ENCODE data around the gene FBXO10. TPM values are rescaled to one million over a fixed set of nuclear protein-coding genes. Genes with fewer than 3 reads are reported as not detected.

The FBXO10 gene, protein sequence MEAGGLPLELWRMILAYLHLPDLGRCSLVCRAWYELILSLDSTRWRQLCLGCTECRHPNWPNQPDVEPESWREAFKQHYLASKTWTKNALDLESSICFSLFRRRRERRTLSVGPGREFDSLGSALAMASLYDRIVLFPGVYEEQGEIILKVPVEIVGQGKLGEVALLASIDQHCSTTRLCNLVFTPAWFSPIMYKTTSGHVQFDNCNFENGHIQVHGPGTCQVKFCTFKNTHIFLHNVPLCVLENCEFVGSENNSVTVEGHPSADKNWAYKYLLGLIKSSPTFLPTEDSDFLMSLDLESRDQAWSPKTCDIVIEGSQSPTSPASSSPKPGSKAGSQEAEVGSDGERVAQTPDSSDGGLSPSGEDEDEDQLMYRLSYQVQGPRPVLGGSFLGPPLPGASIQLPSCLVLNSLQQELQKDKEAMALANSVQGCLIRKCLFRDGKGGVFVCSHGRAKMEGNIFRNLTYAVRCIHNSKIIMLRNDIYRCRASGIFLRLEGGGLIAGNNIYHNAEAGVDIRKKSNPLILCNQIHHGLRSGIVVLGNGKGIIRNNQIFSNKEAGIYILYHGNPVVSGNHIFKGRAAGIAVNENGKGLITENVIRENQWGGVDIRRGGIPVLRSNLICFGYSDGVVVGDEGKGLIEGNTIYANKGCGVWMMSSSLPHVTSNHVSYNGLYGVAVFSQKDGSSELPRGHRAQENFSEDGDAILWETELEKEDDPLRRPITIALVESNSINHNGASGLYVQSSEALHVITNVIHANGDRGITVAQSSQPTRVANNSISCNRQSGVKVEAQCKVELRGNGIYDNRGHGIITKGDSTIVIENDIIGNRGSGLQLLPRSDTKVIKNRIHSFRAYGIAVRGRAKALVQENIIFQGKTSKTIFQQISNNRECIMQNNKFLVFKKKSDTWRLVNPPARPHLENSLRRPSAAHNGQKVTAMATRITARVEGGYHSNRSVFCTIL
- total RNA-seq, result 1 to 10 TPM; 4.5 to 5.7 (median 5.6) TPM

DNA sequence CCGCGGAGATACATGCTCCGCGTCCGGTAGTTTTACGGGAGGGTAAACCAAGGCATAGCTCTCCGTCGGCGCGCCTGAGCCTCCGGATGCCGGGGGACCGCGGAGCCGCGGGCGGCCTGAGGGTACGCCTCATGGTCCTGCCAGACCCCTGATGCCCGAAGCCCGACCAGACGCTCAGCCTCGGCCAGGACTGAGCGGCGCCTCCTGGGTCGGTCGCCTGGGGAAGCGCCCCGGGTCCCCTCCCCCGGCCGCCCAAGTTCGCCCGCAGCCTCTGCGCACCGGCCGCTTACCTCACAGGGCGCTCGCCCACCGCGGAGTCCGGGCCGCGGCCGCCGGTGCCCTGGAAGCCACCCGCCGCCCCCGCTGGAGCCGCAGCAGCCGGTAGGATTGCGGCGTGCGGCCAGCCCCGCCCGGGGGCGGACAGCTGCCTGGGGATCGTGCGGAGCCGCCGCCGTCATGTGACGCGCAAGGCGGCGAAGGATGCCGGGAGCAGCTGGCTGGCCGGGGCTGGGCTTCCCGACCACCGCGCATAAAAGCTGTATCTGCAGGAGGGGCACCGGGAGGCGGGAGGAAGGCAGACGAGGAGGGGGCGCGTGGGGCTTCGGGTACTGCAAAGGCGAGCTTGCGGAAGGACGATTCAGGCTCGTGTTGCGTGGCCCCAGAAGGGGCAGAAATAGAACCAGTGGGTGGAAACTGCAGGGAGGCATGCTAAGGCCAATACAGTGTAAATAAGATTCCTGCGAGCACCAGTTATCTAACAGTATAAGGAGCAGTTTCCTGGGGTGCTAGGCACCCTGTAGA is at the start of gene FBXO10:
FBXO10 (minus strand) TSS at position 460 of the 801 bp plus-strand sequence. CDS start 34,612 bp downstream, outside the sequence.
- TF ChIP-seq, protein P1, sequence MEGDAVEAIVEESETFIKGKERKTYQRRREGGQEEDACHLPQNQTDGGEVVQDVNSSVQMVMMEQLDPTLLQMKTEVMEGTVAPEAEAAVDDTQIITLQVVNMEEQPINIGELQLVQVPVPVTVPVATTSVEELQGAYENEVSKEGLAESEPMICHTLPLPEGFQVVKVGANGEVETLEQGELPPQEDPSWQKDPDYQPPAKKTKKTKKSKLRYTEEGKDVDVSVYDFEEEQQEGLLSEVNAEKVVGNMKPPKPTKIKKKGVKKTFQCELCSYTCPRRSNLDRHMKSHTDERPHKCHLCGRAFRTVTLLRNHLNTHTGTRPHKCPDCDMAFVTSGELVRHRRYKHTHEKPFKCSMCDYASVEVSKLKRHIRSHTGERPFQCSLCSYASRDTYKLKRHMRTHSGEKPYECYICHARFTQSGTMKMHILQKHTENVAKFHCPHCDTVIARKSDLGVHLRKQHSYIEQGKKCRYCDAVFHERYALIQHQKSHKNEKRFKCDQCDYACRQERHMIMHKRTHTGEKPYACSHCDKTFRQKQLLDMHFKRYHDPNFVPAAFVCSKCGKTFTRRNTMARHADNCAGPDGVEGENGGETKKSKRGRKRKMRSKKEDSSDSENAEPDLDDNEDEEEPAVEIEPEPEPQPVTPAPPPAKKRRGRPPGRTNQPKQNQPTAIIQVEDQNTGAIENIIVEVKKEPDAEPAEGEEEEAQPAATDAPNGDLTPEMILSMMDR (IDR thresholded peaks at IDR 0.05; ENCODE audit: low read depth), result no peak

DNA sequence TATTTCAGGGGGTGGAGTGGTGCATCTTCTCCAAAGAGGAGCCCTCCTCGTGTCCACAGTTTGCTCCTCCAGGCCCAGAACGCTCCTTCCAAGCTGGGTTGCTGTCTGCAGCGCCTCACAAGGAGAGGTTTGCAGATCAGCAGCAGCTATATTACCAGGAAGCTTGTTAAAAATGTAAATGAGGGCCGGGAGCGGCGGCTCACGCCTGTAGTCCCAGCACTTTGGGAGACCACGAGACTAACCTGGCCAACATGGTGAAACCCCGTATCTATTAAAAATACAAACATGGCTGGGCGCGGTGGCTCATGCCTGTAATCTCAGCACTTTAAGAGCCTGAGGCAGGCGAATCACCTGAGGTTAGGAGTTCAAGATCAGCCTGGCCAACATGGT is 49.6 kb upstream of the FBXO10 start:
- TF ChIP-seq, protein P1 (IDR thresholded peaks at IDR 0.05; ENCODE audit: low read depth), result no peak

DNA sequence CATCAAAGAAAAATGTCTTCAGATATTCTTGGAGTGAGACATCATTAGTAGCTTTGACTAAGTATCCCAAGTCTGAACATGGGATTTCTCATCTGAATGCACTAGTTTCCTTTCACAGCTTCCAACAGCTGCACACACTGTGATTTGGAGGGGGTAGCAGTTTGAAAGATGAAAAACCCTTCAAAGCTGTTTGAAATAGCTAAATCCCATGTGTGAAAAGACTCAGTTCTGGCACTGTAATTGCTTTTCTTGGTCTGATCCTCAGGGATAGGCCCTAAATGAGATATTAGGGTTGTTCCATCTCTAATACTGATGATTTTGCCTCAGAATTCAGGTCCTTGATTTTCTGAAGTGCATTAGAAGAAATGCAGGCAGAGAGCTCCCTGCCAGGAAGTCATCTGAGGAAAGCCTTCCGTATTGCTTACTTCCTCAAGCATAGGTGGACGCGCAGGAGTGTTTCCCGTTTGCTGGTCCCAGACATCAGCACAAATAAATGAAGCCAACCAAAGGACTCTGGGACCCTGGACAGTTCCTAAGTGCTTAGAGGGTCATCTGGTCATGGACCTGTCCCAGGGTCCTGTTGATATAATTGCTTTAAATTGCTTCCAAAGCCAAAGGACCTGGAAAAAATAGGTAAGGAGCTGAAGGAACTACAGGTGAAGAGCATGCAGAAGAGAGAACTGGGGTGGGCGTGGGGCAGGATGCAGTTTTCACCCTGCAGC is 49.0 kb upstream of the FBXO10 start:
- TF ChIP-seq, protein P1 (IDR thresholded peaks at IDR 0.05; ENCODE audit: low read depth), result no peak

DNA sequence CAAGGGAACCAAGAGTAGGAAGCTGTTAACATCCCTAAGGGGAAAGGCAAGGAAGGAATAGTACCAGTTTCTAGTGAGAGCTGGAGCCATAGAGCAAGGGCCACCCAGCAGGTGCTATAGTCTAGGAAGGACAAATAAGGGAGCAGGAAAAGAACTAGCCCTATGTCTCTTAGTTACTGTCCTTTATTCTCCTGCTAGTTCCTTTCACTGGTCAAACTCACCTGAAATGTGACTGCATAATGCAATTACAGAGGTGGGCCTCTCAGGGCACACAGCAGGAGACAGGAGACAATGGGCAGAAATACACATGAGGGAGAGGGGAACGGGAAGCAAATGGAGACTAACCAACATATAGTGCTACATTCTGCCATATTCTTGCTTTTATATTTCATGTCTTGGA is 47.9 kb upstream of the FBXO10 start:
- TF ChIP-seq, protein P1 (IDR thresholded peaks at IDR 0.05; ENCODE audit: low read depth), result no peak

DNA sequence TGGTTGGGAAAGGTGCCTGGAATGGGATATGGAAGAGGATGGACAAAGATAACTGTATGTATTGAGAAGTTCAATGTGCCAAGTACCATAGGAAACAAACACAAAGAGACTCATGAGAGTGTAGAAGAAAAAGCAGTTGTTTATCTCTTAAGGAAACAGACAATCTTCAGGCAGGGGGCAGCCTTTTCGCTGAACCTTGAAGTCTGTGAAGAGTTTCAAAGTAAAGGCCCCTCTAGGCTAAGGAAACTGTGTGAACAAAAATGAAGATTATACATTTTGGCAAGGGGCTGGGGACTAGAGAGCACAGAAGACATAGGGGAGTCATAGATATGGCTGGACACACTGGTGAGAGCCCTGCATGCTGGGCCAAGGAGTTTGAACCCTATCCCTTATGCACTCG is 47.1 kb upstream of the FBXO10 start:
- TF ChIP-seq, protein P1 (IDR thresholded peaks at IDR 0.05; ENCODE audit: low read depth), result no peak

DNA sequence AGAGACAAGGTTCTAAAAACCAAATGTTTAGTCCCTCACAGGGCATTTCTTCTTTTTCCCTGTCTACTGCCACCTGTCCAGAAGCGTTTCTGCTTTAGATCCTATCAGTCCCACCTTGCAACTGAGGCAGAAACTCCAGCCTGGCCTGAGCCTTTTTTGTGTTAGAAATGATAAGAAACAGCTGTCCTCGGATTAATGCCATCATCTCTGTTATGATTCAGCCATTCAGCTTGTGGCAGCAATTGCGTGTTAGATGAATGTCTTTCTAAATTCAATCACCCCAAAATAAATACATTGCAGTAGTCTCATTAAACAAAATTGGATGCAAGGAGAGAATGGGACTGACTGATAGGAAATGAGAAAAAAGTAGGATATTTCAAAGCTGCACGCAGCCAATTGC is 46.3 kb upstream of the FBXO10 start:
- TF ChIP-seq, protein P1 (IDR thresholded peaks at IDR 0.05; ENCODE audit: low read depth), result no peak

All from subcutaneous adipose tissue (tissue), 4 donors.